Loucy (cell line): ENCODE results near the gene CRACDL.

Experiments used
- H2AFZ ChIP-seq: fragments of 200-600 bp; sonication (generic); 2 replicates; pipeline ENCODE4 v1.6.0; 2016; ENCODE audit warnings: antibody characterized with exemption, mild to moderate bottlenecking, low read length, moderate library complexity
- H3F3A ChIP-seq: fragments of 200-600 bp; 2 replicates; pipeline ENCODE4 v1.6.0; 2016; ENCODE audit warnings: antibody characterized with exemption, low read depth, mild to moderate bottlenecking
- H3K27me3 ChIP-seq: fragments of 200-600 bp; sonication (generic); 2 replicates; pipeline ENCODE4 v1.6.1; 2014; ENCODE audit warnings: low read length, mild to moderate bottlenecking; ENCODE audit not compliant: insufficient read depth, poor library complexity, severe bottlenecking
- H3K36me3 ChIP-seq: fragments of 200-600 bp; sonication (generic); 2 replicates; pipeline ENCODE4 v1.6.1; 2016; ENCODE audit warnings: low read length; ENCODE audit not compliant: insufficient read depth
- H3K4me1 ChIP-seq: fragments of 200-600 bp; sonication (generic); 2 replicates; pipeline ENCODE4 v1.5.1; 2014; ENCODE audit warnings: low read length, mild to moderate bottlenecking; ENCODE audit not compliant: insufficient read depth, poor library complexity, severe bottlenecking
- H3K4me2 ChIP-seq: fragments of 200-600 bp; sonication (generic); 2 replicates; pipeline ENCODE4 v1.6.0; 2014; ENCODE audit warnings: antibody characterized with exemption, low read length, low read depth, mild to moderate bottlenecking; ENCODE audit not compliant: poor library complexity, severe bottlenecking
- H3K4me3 ChIP-seq: fragments of 200-600 bp; sonication (generic); 2 replicates; pipeline ENCODE4 v1.5.1; 2014; ENCODE audit warnings: low read length, mild to moderate bottlenecking, mixed read lengths; ENCODE audit not compliant: poor library complexity, severe bottlenecking
- H3K79me2 ChIP-seq: fragments of 200-600 bp; sonication (generic); 2 replicates; pipeline ENCODE4 v1.6.1; 2014; ENCODE audit warnings: low read length; ENCODE audit not compliant: insufficient read depth
- H3K9ac ChIP-seq: fragments of 200-600 bp; sonication (generic); 2 replicates; pipeline ENCODE4 v1.6.0; 2014; ENCODE audit warnings: mild to moderate bottlenecking, low read depth, low read length, moderate library complexity; ENCODE audit not compliant: poor library complexity, severe bottlenecking
- H3K9me2 ChIP-seq: fragments of 200-600 bp; sonication (generic); replicated peaks from 2 replicates; pipeline ENCODE4 v1.6.1; 2016; ENCODE audit warnings: low read depth, low read length, mixed read lengths
- H3K9me3 ChIP-seq: fragments of 200-600 bp; sonication (generic); 2 replicates; pipeline ENCODE4 v1.6.1; 2014; ENCODE audit warnings: mild to moderate bottlenecking, antibody characterized with exemption, low read length, low read depth; ENCODE audit not compliant: insufficient read depth
- H4K20me1 ChIP-seq: fragments of 200-600 bp; sonication (generic); 2 replicates; pipeline ENCODE4 v1.6.0; 2014; ENCODE audit warnings: antibody characterized with exemption, low read length, mild to moderate bottlenecking; ENCODE audit not compliant: insufficient read depth, poor library complexity, severe bottlenecking
- CTCF ChIP-seq: fragments of 200-600 bp; sonication (generic); conservative IDR thresholded peaks from 2 replicates; pipeline ENCODE4 v1.5.1; 2014; ENCODE audit warnings: mild to moderate bottlenecking, antibody characterized with exemption, low read length
- EZH2phosphoT487 ChIP-seq: fragments of 200-600 bp; IDR thresholded peaks from 2 replicates; pipeline ENCODE4 v1.6.1; 2018; ENCODE audit warnings: antibody characterized with exemption, mild to moderate bottlenecking, moderate library complexity, borderline replicate concordance

Gene CRACDL

GRCh38 chr2:98935111-98935770, 784 bp downstream of the CRACDL start:
- no peak overlapping the region for H3K4me3 ChIP-seq
- no peaks in the 10 kb centered on the region for H3K4me1 ChIP-seq
- H3K4me2 ChIP-seq, result no peak overlapping the region
- H3K9me2 ChIP-seq, result no peaks in the 10 kb centered on the region
- H3K9ac ChIP-seq, result no peak overlapping the region
- H2AFZ ChIP-seq, result no peak overlapping the region
- TF ChIP-seq EZH2phosphoT487 (no peak), CTCF (no peak)
- H3K79me2 ChIP-seq, result no peaks in the 10 kb centered on the region
- no peaks in the 10 kb centered on the region for H3F3A ChIP-seq
- H4K20me1 ChIP-seq, result no peaks in the 10 kb centered on the region
- no peaks in the 10 kb centered on the region for H3K36me3 ChIP-seq
- H3K9me3 ChIP-seq, result no peaks in the 10 kb centered on the region
- no peaks in the 10 kb centered on the region for H3K27me3 ChIP-seq

- Histone ChIP-seq H3K9ac (no peak overlapping the region), H3K4me3 (no peak overlapping the region), H3F3A (no peaks in the 10 kb centered on the region), H3K79me2 (no peaks in the 10 kb centered on the region), H3K9me2 (no peaks in the 10 kb centered on the region), H3K36me3 (no peaks in the 10 kb centered on the region), H3K4me1 (no peaks in the 10 kb centered on the region), H3K4me2 (no peak overlapping the region), H2AFZ (no peak overlapping the region), H3K27me3 (no peaks in the 10 kb centered on the region), H4K20me1 (no peaks in the 10 kb centered on the region), H3K9me3 (no peaks in the 10 kb centered on the region)
- TF ChIP-seq CTCF, result no peak
- TF ChIP-seq EZH2phosphoT487, result no peak
Measured at GRCh38 chr2:98932778-98933343, 3.2 kb downstream of the CRACDL start.

- Histone ChIP-seq H3K4me3 (no peak overlapping the region), H3K36me3 (no peaks in the 10 kb centered on the region), H4K20me1 (no peaks in the 10 kb centered on the region), H2AFZ (no peak overlapping the region), H3K27me3 (no peaks in the 10 kb centered on the region), H3K4me1 (no peaks in the 10 kb centered on the region), H3K9ac (no peak overlapping the region), H3K4me2 (no peak overlapping the region), H3F3A (no peaks in the 10 kb centered on the region), H3K9me3 (no peaks in the 10 kb centered on the region), H3K9me2 (no peaks in the 10 kb centered on the region), H3K79me2 (no peaks in the 10 kb centered on the region)
- TF ChIP-seq CTCF (no peak), EZH2phosphoT487 (no peak)
Measured at GRCh38 chr2:98932164-98932563, 3.9 kb downstream of the CRACDL start.
